Ishikawa (cell line): Measurements from ENCODE around the gene SETBP1.

Experiments used
- CREB1 ChIP-seq: IDR thresholded peaks from 2 replicates; pipeline ENCODE4 v1.6.1; 2012; ENCODE audit warnings: low read depth
- RAD21 ChIP-seq: IDR thresholded peaks from 2 replicates; pipeline ENCODE4 v1.6.1; 2012; ENCODE audit warnings: low read depth
- TAF1 ChIP-seq: IDR thresholded peaks from 2 replicates; pipeline ENCODE4 v1.6.1; 2012; ENCODE audit warnings: low read depth, mild to moderate bottlenecking

GRCh38 chr18:44705075-44705675 is 24.5 kb downstream of the SETBP1 start:
- TF ChIP-seq CREB1, result no peak
- no peak for TF ChIP-seq RAD21
- TF ChIP-seq TAF1, result no peak
